HepG2 (cell line): ENCODE data around the gene NWD2. TPM values are rescaled to one million over a fixed set of nuclear protein-coding genes. Genes with fewer than 3 reads are reported as not detected.

Source experiments
- ATAC-seq: fragments of 200-7000 bp; cut with Tn5 transposase; 3 replicates; pipeline ENCODE4 v1.9.1; 2020; ENCODE audit warnings: mild to moderate bottlenecking, moderate library complexity
- BruUV-seq: library from RNA; stranded (reverse); fragments of 400-500 nt; replicated peaks from 2 replicates; lab custom pipeline; 2021; lab: Mats Ljungman, UMichigan
- CTCF ChIA-PET: fragments of 300-600 bp; formaldehyde crosslinking; extraction: SDS; loops from one replicate; lab custom pipeline; 2021; ENCODE audit warnings: low total read pairs, inconsistent platforms, low intra/inter-chr PET ratio; lab: Yijun Ruan, JAX
- POLR2A ChIA-PET: fragments of 350-600 bp; sonication (Branson Sonifier 250); formaldehyde crosslinking; loops from one replicate; lab custom pipeline; 2020; ENCODE audit warnings: antibody characterized with exemption, inconsistent platforms; lab: Yijun Ruan, JAX
- DNase-seq: peaks from one replicate; pipeline ENCODE4 v3.0.0-alpha.2; 2015; ENCODE audit warnings: low spot score
- FAIRE-seq: peaks from 3 replicates; lab custom pipeline; 2011; peaks lifted over from hg19 to GRCh38; lab: Jason Lieb, UNC
- H2AFZ ChIP-seq: one replicate; pipeline ENCODE4 v1.6.1; 2011; ENCODE audit warnings: low read length, inconsistent platforms
- H3K27ac ChIP-seq: fragments of 300-600 bp; 3 replicates; pipeline ENCODE4 v1.8.0; 2011; ENCODE audit warnings: mixed run types, mild to moderate bottlenecking, mixed read lengths, low read length, inconsistent platforms; ENCODE audit not compliant: insufficient read depth; ENCODE audit errors: extremely low read length
- H3K27me3 ChIP-seq, 2 experiments: fragments of 200-600 bp in 1 of 2; 2 replicates in 1 of 2; 3 replicates in 1 of 2; pipeline versions ENCODE4 v1.6.0 to v1.8.0; 2011; ENCODE audit warnings: low read length in 2 of 2, mild to moderate bottlenecking in 2 of 2, moderate library complexity in 2 of 2, inconsistent platforms in 1 of 2; ENCODE audit not compliant: insufficient read depth in 2 of 2, control insufficient read depth in 1 of 2
- H3K36me3 ChIP-seq, 2 experiments: fragments of 200-600 bp in 1 of 2; replicated peaks in 1 of 2; 2 replicates in 1 of 2; 3 replicates in 1 of 2; pipeline versions ENCODE4 v1.5.1 to v1.8.0; 2011; ENCODE audit warnings: low read length in 2 of 2, inconsistent platforms in 1 of 2; ENCODE audit not compliant: insufficient read depth in 2 of 2, control insufficient read depth in 1 of 2
- H3K4me1 ChIP-seq: 2 replicates; pipeline ENCODE4 v1.5.1; 2012; ENCODE audit warnings: low read length, inconsistent platforms; ENCODE audit not compliant: insufficient read depth
- H3K4me2 ChIP-seq: 2 replicates; pipeline ENCODE4 v1.6.0; 2011; ENCODE audit warnings: low read depth, low read length, inconsistent platforms
- H3K4me3 ChIP-seq, 3 experiments: fragments of 200-600 bp in 1 of 3; sonication (generic), shearing (Covaris generic) in 1 of 3; replicated peaks in 1 of 3; 2 replicates each; pipeline ENCODE4 v1.5.1; 2011 to 2016; ENCODE audit warnings: low read length in 3 of 3, inconsistent platforms in 2 of 3, low read depth in 2 of 3, mild to moderate bottlenecking in 2 of 3, control low read depth in 1 of 3, mixed read lengths in 1 of 3; ENCODE audit not compliant: insufficient read depth in 1 of 3
- H3K79me2 ChIP-seq: one replicate; pipeline ENCODE4 v1.6.1; 2011; ENCODE audit warnings: low read length, inconsistent platforms; ENCODE audit not compliant: insufficient read depth
- H3K9ac ChIP-seq: 2 replicates; pipeline ENCODE4 v1.6.0; 2011; ENCODE audit warnings: mild to moderate bottlenecking, low read depth, low read length, inconsistent platforms; ENCODE audit not compliant: insufficient read depth
- H3K9me3 ChIP-seq: 2 replicates; pipeline ENCODE4 v1.5.1; 2012; ENCODE audit warnings: mild to moderate bottlenecking, low read length
- H4K20me1 ChIP-seq: 2 replicates; pipeline ENCODE4 v1.6.0; 2011; ENCODE audit warnings: inconsistent platforms, mild to moderate bottlenecking, low read length, moderate library complexity; ENCODE audit not compliant: insufficient read depth
- HMGA1 ChIP-seq: sonication (generic); formaldehyde crosslinking; conservative IDR thresholded peaks from 2 replicates; pipeline ENCODE4 v1.4.0; 2020; ENCODE audit warnings: missing genetic modification reagents
- MAFG ChIP-seq: sonication (generic); formaldehyde crosslinking; IDR thresholded peaks from 2 replicates; pipeline ENCODE4 v1.5.1; 2020; ENCODE audit warnings: mild to moderate bottlenecking, missing genetic modification reagents
- MTF2 ChIP-seq: sonication (generic); formaldehyde crosslinking; IDR thresholded peaks from 2 replicates; pipeline ENCODE4 v1.5.0; 2020; ENCODE audit warnings: missing genetic modification reagents, borderline replicate concordance
- PHF20 ChIP-seq: sonication (generic); formaldehyde crosslinking; IDR thresholded peaks from 2 replicates; pipeline ENCODE4 v1.5.0; 2020; ENCODE audit warnings: mild to moderate bottlenecking, missing genetic modification reagents
- SRY ChIP-seq: sonication (generic); formaldehyde crosslinking; IDR thresholded peaks from 2 replicates; pipeline ENCODE4 v1.8.0; 2022; ENCODE audit warnings: mild to moderate bottlenecking, missing genetic modification reagents
- ZNF101 ChIP-seq: sonication (generic); formaldehyde crosslinking; IDR thresholded peaks from 2 replicates; pipeline ENCODE4 v1.4.0; 2020; ENCODE audit warnings: mild to moderate bottlenecking, low read depth, missing genetic modification reagents, borderline replicate concordance
- ZNF292 ChIP-seq: sonication (generic); formaldehyde crosslinking; IDR thresholded peaks from 2 replicates; pipeline ENCODE4 v1.8.1; 2022; ENCODE audit warnings: mild to moderate bottlenecking, low read depth, missing genetic modification reagents, borderline replicate concordance
- ZNF674 ChIP-seq: sonication (generic); formaldehyde crosslinking; IDR thresholded peaks from 2 replicates; pipeline ENCODE4 v1.5.0; 2020; ENCODE audit warnings: low read depth, mild to moderate bottlenecking, missing genetic modification reagents
- ZNF761 ChIP-seq: sonication (generic); formaldehyde crosslinking; conservative IDR thresholded peaks from 2 replicates; pipeline ENCODE4 v1.4.0; 2020; ENCODE audit warnings: mild to moderate bottlenecking, missing genetic modification reagents
- WGBS: methylation state at CpG from one replicate; pipeline ENCODE4 v1.1.6; 2017; ENCODE audit warnings: low lambda C conversion rate; 5-methylcytosine and 5-hydroxymethylcytosine counted together
- in situ Hi-C: cut with HindIII; loops from 2 replicates; pipeline ENCODE4 v1.10.0; 2017; ENCODE audit warnings: low pct_unique_long_range_greater_than_20kb; ENCODE audit not compliant: extremely low pct_ligation_motif_present
- intact Hi-C: fragments of 100-400 bp; cut with micrococcal nuclease; formaldehyde crosslinking; loops from one replicate; pipeline ENCODE4 v1.10.0; 2022; ENCODE audit not compliant: unreplicated experiment
- polyA plus RNA-seq, 8 experiments: library from polyadenylated mRNA; depleted of rRNA in 3 of 8; stranded (reverse) in 7 of 8; unstranded in 1 of 8; fragments of >200 nt; fragmentation: Illumina TruSeq in 4 of 8; extraction: Trizol in 4 of 8; gene quantifications; 2 replicates each; pipeline versions ENCODE4 v1.2.1 to v1.2.3, GENCODE V29; 2011 to 2016; ENCODE audit warnings: low read depth in 4 of 8, missing spikeins in 1 of 8, mixed read lengths in 1 of 8; ENCODE audit not compliant: insufficient read depth in 1 of 8
- total RNA-seq, 5 experiments: library from RNA; depleted of rRNA; stranded (reverse); fragments of >200 nt; fragmentation: Illumina TruSeq; extraction: Trizol; gene quantifications; 2 replicates each; pipeline ENCODE4 v1.2.3, GENCODE V29; 2016; ENCODE audit warnings: low read depth in 1 of 5
- TF ChIP-seq, protein P1 (sequence below): sonication (generic); formaldehyde crosslinking; IDR thresholded peaks from 2 replicates; pipeline ENCODE4 v1.8.0; 2022; ENCODE audit warnings: mild to moderate bottlenecking, missing genetic modification reagents, moderate library complexity
- TF ChIP-seq, protein P2 (sequence below): sonication (generic); formaldehyde crosslinking; IDR thresholded peaks from 2 replicates; pipeline ENCODE4 v1.4.0; 2020; ENCODE audit warnings: missing genetic modification reagents, borderline replicate concordance
- TF ChIP-seq, protein P3 (sequence below): IDR thresholded peaks from 2 replicates; pipeline ENCODE4 v1.6.1; 2012; ENCODE audit warnings: inconsistent platforms

Gene NWD2
- total and polyA plus RNA-seq, 2 of the 13 experiments (the other 11 are each of a cell fraction or from before 2014, with no cell fraction given), result not detected

GRCh38 chr4:37471093-37471492 is 226.6 kb downstream of the NWD2 start:
- CTCF ChIA-PET, result no interaction called here
- FAIRE-seq, result no peak
- H4K20me1 ChIP-seq, result no peaks in the 10 kb centered on the region
- no peak for ATAC-seq
- no peak for TF ChIP-seq ZNF761 (CRISPR knock-in tag)
- no peak for TF ChIP-seq ZNF292 (CRISPR knock-in tag)
- TF ChIP-seq ZNF101, result no peak
- TF ChIP-seq, protein P1, sequence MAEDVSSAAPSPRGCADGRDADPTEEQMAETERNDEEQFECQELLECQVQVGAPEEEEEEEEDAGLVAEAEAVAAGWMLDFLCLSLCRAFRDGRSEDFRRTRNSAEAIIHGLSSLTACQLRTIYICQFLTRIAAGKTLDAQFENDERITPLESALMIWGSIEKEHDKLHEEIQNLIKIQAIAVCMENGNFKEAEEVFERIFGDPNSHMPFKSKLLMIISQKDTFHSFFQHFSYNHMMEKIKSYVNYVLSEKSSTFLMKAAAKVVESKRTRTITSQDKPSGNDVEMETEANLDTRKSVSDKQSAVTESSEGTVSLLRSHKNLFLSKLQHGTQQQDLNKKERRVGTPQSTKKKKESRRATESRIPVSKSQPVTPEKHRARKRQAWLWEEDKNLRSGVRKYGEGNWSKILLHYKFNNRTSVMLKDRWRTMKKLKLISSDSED (CRISPR knock-in tag), result no peak
- no peak for TF ChIP-seq SRY (CRISPR knock-in tag)
- TF ChIP-seq, protein P2, sequence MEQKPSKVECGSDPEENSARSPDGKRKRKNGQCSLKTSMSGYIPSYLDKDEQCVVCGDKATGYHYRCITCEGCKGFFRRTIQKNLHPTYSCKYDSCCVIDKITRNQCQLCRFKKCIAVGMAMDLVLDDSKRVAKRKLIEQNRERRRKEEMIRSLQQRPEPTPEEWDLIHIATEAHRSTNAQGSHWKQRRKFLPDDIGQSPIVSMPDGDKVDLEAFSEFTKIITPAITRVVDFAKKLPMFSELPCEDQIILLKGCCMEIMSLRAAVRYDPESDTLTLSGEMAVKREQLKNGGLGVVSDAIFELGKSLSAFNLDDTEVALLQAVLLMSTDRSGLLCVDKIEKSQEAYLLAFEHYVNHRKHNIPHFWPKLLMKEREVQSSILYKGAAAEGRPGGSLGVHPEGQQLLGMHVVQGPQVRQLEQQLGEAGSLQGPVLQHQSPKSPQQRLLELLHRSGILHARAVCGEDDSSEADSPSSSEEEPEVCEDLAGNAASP (CRISPR knock-in tag), result no peak
- TF ChIP-seq ZNF674, result no peak
- TF ChIP-seq PHF20, result no peak
- TF ChIP-seq, protein P3, sequence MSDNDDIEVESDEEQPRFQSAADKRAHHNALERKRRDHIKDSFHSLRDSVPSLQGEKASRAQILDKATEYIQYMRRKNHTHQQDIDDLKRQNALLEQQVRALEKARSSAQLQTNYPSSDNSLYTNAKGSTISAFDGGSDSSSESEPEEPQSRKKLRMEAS, result no peak
- TF ChIP-seq MAFG (CRISPR knock-in tag), result no peak
- no peak for TF ChIP-seq MTF2 (CRISPR knock-in tag)
- TF ChIP-seq HMGA1, result no peak
- TF ChIP-seq, all 625 proteins: peak for 0
- POLR2A ChIA-PET, result no interaction called here
- Histone ChIP-seq H3K79me2 (no peaks in the 10 kb centered on the region), H2AFZ (no peak overlapping the region), H3K36me3 (no peaks in the 10 kb centered on the region), H3K9ac (no peak overlapping the region), H3K4me2 (no peak overlapping the region), H3K4me3 (no peak overlapping the region), H3K27ac (no peak overlapping the region), H3K9me3 (no peaks in the 10 kb centered on the region), H3K4me1 (no peaks in the 10 kb centered on the region), H3K27me3 (no peaks in the 10 kb centered on the region)
- WGBS, result 27% methylated on average over 1 of the region's 1 CpG
- in situ Hi-C loops, result no loop called here
- BruUV-seq, result no TSS peak
- intact Hi-C loops, result no loop called here
- DNase-seq, result no peak
